Stimulated activated CD8-positive, alpha-beta memory T cell treated with anti-CD3 and anti-CD28 coated beads, Interleukin-2, amount 100 ng/mL, for 1 hour (primary cell): Measurements from ENCODE around the gene SLC4A7.

Experiments
- DNase-seq, 2 donors: peaks; one replicate each; pipeline ENCODE4 v3.0.0-alpha.2; 2020; ENCODE audit warnings: low read depth in 2 of 2

SLC4A7 gene

DNA sequence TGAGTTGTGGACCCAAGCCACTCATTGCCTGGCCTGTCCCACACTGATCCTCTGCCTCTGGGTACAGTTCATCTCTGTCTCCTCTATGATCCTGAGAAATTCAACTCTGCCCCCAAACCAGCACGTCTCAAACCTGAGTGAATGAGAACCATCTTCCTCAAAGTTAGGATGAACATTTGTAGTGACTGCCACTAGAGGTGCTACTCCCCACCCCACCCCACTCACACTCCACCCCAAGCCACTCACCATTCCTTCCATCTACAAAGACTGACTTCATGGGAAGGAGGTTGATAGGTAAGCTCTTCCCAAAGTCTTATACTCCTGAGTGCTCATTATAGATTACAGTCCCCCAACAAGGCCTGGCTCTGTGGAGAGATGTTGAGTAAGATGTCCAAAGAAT, 158.8 kb downstream of the SLC4A7 start:
- no peak for DNase-seq

- no peak for DNase-seq
These were observed 159.5 kb downstream of the SLC4A7 start for GRCh38 chr3:27324686-27325085.

- DNase-seq: no peak
These were observed 161.1 kb downstream of the SLC4A7 start for GRCh38 chr3:27323087-27323570.
